ACHN (cell line): ENCODE measurements around the gene DNM3.

ENCODE experiments used
- DNase-seq: peaks from one replicate; pipeline ENCODE4 v3.0.0-alpha.2; 2015
- in situ Hi-C: cut with HindIII; loops from 2 replicates; pipeline ENCODE4 v1.10.0; 2017; ENCODE audit warnings: low sequenced_read_pairs, low pct_ligation_motif_present, low pct_unique_long_range_greater_than_20kb

DNM3 gene

DNA sequence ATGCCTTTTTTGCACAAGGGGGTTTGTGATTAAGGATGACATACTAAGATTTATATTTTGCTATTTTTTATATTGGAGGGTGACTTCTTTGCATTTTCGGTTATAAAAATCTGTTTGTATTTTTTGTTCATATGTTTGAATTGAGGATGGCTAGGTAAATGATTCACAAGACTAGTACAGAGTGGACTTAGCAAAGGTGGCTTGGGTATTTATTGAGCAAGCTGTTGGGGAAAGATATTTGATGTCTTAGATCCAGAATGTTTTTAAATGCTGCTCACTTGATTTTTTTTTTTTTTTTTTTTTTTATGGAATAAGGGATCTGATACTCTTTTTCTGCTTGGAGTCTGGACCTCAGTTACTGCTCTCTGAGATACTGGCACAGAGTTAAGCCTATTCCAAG lies 100.6 kb downstream of the DNM3 start:
- DNase-seq = no peak
- in situ Hi-C loops = no loop called here

DNA sequence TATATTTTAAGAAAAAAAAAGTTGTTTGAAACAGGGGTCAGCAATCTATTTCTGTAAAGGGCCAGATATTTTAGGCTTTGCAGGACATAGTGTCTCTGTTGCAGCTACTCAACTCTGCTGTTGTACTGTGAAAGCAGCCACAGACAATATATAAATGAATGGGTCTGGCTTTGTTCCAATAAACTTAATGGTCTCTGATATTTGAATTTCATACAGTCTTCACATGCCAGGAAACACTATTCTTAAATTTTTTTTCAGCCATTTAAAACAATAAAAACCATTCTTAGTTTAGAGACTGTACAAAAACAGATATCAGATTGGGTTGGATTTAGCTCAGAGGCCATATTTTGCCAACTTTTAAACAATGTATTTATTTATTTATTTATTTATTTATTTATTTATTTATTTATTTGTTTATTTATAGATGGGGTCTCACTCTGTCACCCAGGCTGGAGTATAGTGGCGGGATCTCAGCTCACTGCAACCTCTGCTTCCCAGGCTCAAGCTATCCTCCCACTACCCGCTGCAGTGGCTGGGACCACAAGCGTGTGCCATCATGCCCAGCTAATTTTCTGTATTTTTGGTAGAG lies 102.8 kb downstream of the DNM3 start:
- in situ Hi-C loops = no loop called here
- DNase-seq = no peak

DNA sequence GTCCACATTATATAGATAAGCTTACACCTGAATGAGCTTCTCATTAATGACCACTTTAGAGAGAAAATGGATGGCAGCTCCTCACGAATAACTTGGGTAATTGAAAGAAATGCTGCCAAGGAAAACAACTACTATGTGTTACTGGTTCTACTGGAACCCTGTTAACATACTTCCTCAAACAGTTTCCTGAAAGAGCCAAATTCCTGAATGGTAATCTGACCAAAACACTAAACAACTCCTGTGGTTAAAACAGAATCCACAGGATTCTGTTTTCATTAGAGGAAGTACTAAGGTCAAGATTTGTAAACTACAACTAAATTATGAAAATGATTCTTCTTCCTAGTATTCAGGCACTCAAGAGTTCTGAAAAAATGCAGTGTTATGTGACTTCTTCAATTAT lies 107.2 kb downstream of the DNM3 start:
- in situ Hi-C loops = no loop called here
- DNase-seq = no peak

DNA sequence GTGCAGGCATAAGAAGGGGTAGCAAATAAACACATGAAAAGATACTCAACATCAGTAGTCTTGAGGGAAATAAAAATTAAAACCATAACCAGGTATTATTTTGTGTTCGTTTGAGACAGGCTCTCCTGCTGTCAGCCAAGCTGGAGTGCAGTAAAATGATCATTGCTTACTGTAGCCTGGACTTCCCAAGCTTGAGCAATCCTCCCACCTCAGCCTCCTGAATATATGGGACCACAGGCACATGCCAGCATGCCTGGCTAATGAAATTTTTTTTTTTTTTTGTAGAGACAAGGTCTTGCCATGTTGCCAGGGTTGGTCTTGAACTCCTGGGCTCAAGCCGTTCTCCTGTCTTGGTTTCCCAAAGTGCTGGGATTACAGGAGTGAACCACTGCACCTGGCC lies 108.0 kb downstream of the DNM3 start:
- DNase-seq = no peak
- in situ Hi-C loops = no loop called here

DNA sequence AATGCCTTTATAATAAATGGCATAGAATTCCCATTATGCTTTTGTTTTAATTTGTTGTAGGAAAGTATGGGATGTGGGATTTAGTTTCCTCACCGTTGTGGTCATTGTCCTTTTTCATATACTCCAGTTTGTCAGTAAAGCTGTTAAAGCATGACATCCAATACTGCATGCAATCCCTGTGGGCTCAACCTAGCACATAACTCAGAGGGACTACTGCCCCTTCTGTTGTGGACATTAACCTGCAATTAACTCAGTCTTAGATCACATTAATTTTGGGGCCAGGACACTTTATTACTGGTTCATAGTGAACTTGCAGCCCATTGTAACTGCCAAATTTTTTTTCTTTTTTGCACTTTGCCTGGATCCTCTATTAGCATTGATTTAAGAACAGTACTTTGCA lies 112.5 kb downstream of the DNM3 start:
- in situ Hi-C loops = no loop called here
- no peak for DNase-seq

DNA sequence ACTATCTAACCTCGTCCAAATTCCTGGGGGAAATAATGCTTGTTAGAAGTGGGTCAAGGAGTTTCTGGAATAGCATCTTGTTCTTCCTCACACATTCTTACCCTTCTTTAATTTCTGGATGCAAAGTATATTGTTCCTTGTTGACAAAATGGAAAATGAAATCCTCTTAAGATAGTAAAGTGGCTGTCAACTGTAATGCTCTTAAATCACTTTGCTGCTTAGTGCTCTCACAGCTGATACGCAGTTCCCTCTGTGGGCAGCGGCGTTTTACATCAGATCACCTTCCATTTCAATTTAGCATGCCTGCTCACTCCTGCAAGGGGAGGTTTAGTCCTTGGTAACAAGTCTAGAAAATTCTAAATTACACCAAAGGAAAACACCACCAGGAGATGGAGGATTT lies 113.1 kb downstream of the DNM3 start:
- in situ Hi-C loops = no loop called here
- no peak for DNase-seq

DNA sequence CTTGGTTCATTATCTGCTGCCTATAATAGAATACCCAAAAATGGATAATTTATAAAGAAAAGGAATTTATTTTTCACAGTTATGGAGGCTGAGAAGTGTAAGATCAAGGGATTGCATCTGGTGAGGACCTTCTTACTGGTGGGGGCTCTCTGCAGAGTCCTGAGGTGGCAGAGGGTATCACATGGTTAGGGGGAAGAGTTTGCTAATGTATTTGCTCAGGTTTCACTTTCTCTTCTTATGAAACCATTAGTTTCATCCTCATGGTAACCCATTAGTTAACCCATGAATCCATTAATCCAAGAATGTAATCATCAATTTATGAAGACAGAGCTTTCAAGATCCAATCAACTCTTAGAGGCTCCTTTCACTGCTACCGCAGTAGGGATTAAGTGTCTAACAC lies 120.6 kb downstream of the DNM3 start:
- in situ Hi-C loops = no loop called here
- DNase-seq = no peak

DNA sequence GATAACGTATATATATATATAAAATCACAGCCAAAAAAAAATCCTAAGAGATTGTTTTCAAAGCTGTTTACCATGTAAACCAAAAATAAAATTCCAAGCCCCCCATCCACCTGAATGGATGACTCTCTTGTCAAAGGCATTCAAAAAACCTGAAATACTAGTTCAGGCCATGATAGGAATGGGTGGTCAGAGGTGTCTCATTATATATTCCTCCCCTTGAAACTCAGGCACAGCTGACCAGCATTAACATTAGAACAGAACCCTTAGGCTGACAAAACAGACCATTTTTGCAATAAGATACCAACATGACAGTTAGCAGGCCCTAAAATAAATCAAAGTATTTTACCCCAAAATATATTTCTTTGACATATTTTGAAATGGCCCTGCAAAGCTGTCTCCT lies 122.5 kb downstream of the DNM3 start:
- in situ Hi-C loops = no loop called here
- DNase-seq = no peak

DNA sequence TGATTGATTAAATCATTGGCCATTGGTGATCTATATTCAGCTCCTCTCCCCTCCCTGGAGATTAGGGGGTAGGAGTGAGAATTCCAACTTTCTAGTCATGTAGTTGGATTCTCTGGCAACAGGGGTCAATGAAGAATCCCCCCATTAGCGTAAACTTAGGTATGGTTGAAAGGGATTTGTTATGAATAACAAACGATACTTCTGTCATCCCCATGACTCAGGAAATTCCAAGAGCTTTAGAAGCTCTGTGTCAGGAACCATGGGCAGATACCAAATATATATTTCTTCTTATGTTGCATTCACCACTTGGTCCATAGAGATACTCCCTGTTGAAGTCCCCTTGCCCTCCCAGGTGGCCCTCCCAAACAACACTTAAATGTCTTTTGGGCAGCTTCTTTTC lies 124.5 kb downstream of the DNM3 start:
- in situ Hi-C loops = no loop called here
- no peak for DNase-seq

DNA sequence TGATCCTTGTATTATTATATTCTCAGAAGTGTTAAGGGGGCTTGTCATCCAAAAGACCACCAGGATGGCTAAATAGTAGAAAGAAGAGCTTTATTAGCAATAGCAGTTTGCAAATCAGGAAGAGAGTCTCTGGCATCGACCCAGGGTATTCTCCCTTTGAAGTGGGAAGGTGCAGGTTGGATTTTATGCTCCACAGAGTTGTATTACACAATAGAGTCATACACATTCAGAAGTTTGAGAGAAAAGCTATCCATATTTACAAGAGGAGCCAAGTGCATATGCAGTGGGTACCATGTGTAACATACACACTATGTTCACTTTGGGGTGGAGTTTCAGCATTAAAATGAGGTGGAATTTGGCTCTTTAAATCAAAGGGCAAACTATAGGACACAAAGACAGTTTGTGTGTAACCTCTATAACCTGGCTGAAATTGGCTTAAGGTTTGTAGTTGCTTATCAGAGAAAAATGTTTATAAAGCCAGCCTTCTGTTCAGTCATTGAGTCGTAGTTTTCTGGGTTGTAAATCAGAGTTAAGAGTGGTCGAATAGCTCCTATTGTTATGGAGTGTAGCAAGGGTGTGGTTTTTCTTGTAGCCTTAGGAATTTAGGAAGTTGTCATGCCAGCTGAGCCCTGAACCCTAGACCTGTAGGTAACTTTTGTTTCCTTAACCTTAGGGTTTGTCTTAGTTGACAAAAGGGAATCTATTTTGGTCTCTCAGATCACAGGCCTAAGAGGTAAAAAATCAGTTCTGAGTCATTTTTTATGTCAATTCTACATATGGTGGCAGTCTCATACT lies 125.3 kb downstream of the DNM3 start:
- in situ Hi-C loops = no loop called here
- no peak for DNase-seq

DNA sequence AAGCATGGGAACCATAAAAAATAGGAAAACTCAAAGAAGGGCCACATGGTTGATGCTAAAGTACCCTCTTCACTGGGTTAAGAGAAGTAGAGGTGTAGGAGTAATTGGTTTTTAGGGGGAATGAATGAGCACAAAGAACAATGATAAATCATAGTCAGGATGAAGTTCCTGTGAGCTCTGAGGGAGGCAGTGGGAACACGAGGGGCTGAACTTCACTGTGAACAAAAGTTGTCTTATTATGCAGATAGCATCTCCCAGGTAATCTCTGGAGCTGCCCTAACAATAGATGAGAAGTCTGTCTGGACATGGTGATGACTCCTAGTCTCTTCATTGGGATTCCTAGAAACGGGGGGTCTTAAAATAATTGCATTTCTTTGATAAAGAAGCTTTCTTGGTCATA lies 127.9 kb downstream of the DNM3 start:
- in situ Hi-C loops = no loop called here
- DNase-seq = no peak

DNA sequence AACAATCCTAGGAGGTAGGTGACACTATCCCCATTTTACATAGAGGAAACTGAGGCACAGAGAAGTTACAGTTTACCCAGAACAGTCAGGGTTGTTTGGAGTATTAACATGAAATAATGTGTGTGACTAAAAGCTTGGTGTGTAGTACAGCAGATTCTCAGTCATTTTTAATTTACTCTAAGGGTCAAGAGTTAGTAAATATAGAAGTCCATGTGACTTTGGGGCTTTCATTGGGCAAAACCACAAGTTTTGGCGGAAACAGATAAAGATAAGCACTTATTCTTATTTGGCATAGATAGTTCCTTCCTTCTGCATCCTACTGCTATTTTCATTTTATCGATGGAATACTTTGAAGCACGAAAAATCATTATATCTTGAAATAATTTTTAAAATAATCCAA lies 128.5 kb downstream of the DNM3 start:
- in situ Hi-C loops = no loop called here

DNA sequence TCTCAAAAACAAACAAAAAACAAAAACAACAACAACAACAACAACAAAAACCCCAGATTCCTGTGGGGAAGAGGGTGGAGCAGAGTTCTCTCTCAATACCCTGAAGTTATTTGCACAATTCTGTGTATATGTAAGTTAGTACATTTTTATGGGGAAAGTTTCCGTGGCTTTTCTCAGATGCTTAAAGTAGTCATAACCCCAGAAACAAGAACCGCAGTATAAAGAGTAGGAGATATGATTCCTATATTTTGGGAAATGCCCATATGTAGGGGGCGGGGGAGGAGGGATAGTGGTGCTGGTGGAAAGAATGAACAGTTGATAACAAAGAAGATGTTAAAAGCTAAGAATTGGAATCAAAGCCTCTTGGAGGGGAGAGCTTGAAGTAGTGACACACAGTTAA lies 131.5 kb downstream of the DNM3 start:
- no peak for DNase-seq
- in situ Hi-C loops = no loop called here

More for the DNA sequence above, 128.5 kb downstream of the DNM3 start:
- no peak for DNase-seq

DNA sequence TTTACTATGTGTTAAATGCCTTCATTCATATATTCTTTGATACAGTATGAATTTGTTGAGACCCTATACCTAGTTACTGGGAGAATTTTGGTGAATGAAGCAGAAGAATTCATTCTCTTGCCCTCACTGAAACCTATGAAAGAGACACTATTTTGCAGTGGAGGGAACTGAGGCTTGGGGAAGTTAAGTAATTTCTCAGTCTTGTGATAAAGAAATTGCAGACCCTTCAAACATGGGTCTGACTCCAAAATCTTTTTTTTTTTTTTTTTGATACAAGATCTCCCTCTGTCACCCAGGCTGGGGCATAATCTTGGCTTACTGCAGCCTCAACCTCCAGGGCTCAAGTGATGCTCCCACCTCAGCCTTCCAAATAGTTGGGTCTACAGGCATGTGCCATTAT lies 132.1 kb downstream of the DNM3 start:
- DNase-seq = no peak
- in situ Hi-C loops = no loop called here

DNA sequence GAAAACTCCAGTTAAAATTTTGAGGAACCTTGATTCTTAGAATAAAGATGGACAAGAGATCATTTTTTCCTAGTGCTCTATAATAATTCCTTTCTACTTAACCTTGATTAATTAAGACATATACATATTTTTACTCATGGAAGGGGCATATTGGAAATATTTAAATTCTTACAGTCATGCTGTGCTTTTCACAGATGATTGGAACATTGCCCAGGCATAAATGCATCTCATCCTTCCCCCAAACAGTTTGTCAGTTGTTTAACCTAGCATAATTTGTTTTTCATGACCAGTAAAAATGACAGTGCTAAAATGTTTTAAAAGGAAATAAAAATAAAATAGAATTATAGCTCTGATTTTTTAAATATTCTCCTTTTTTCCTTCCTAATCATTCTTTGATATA lies 140.0 kb downstream of the DNM3 start:
- DNase-seq = no peak
- in situ Hi-C loops = loop anchor here (25.0 kb wide), 2 partner anchors 169 to 431 kb away; partner anchors contain the start of gene C1orf105

DNA sequence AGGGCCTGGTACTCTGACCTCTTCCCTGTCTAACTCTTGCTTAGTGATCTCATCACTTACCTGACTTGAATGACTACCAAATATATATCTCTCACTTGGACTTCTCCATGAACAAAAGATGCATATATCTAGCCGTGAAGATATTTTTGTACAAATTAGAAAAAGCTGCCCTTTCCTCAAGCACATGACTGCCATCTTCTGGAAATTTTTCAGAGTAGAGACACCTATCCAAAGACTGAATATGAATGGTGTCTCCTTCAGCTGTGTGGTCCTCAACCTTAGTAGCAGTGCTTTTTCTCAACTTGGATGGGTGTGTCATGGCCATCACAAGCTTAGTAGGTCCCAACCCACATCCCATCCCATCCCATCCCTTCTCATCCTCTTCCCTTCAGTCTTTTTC lies 142.3 kb downstream of the DNM3 start:
- in situ Hi-C loops = loop anchor here (25.0 kb wide), 2 partner anchors 171 to 429 kb away; partner anchors contain the start of gene C1orf105
- DNase-seq = peak; percentile 28

DNA sequence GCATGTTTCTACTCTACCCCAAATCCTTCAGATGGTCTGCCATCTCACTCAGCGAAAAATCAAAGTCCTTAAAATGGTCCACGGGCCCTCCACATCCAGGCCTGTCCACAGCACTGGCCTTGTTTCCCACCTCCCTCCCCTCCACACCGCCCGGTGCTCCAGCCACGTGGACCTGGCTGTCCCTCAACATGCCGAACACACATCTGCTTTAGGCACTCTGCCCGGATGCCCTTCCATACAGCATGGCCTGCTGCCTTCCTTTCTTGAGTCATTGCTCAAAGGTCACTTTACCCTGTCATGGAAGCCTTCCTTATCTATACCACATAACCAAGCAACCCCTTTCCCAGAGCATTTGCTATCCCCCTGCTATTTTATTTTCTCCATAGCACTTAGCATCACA lies 143.0 kb downstream of the DNM3 start:
- in situ Hi-C loops = loop anchor here (25.0 kb wide), 2 partner anchors 172 to 428 kb away; partner anchors contain the start of gene C1orf105

DNA sequence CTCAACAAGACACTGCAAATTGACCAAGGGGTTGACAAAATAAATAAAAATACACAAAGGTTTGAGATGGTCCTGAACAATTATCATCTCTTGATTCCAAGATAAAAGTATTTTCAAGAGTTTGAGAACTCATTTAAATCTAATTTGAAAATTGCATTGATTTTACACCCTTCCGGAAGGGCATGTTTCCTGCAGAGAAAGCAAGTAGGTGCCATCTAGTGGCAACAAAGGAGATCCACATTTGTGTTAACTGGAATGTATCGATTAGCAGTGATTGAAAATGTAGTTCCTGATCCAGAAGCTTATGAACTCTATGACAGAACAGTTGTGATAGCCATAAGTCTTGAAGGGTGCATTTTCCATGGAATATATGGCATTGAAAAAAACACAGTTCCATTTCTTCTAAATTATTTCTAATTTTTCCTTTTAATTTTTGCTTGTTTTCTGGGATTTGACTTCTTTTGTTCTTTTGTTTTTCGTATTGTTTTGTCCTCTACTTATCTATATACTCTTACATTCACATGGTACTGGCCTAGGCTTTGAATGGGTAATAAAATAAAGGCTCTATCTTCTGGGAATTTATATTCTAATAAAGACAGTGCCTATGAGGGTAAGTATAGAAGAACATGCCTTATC lies 143.7 kb downstream of the DNM3 start:
- DNase-seq = peak; percentile 55
- in situ Hi-C loops = loop anchor here (25.0 kb wide), 2 partner anchors 173 to 427 kb away; partner anchors contain the start of gene C1orf105

More for the DNA sequence above, 143.0 kb downstream of the DNM3 start:
- no peak for DNase-seq

DNA sequence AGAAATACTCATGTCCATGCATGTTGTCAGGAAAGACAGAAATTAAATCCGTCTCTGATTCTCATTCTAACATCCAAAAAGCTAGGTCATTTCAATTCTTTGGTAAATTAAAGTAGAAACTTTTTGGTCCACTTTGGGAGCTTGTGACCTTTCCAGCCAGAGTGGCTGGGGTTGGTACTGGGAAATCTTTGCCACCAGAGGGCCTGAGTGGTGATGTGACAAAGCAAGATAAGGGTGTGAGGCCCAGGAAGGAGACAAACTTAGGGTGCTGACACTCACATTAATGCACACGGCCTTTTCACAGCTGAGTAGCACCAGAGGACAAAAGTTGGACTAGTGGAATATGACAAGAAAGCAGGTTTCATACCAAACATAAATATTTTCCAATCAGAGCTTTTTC lies 144.3 kb downstream of the DNM3 start:
- DNase-seq = peak; percentile 17
- in situ Hi-C loops = loop anchor here (25.0 kb wide), 2 partner anchors 173 to 427 kb away; partner anchors contain the start of gene C1orf105
